ENCODE measurements around the gene GPX8.

Gene GPX8

GRCh38 chr5:55175781-55176175 lies 15.8 kb downstream of the GPX8 start:
- Histone ChIP-seq H3K4me1 (no peaks in the 10 kb centered on the region; the same call in 1 of the 2 replicates), H3K27me3 (peaks cover 77% of the 10 kb centered on the region), H3K36me3 (no peaks in the 10 kb centered on the region), H3K9me3 (no peaks in the 10 kb centered on the region), H3K4me3 (ENCODE audit: low read depth, low read length) (no peak overlapping the region)
- DNase-seq = no peak
- TF ChIP-seq, protein P1, sequence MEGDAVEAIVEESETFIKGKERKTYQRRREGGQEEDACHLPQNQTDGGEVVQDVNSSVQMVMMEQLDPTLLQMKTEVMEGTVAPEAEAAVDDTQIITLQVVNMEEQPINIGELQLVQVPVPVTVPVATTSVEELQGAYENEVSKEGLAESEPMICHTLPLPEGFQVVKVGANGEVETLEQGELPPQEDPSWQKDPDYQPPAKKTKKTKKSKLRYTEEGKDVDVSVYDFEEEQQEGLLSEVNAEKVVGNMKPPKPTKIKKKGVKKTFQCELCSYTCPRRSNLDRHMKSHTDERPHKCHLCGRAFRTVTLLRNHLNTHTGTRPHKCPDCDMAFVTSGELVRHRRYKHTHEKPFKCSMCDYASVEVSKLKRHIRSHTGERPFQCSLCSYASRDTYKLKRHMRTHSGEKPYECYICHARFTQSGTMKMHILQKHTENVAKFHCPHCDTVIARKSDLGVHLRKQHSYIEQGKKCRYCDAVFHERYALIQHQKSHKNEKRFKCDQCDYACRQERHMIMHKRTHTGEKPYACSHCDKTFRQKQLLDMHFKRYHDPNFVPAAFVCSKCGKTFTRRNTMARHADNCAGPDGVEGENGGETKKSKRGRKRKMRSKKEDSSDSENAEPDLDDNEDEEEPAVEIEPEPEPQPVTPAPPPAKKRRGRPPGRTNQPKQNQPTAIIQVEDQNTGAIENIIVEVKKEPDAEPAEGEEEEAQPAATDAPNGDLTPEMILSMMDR (IDR thresholded peaks at IDR 0.05; ENCODE audit: low read depth, low read length) = no peak

DNA sequence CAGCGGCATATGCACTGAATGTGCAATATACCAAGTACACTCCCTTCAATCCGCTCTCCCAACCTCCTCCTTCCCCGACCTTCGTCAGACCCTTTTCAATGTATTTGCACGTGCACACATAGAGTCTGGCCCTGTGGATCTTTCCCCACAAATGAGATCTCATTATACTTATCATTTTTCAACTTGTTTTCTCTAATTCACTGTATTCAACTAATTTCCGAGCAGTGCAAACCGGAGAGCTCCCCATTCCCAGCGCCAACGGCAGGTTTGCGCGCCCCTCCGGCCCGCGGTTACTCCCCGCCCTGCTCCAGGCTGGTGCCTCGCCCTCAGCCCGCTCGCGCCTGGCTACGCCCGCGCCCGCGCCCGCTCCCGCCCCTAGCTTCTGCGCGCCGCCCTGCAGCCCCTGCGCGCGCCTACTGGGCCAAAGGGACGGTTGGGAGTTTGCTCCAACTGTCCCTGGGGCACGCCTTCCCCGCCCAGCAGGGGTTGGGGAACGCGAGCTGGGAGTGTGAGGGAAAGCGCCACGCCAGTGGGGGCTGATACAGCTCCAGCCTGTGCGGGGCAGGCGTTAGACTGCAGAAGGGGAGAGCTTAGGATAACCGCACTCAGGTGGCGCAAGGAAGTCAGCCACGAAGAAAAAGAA lies 16.3 kb downstream of the GPX8 start:
- Histone ChIP-seq H3K4me3 (ENCODE audit: low read depth, low read length) (peak overlapping the region; percentile 30), H3K9me3 (no peaks in the 10 kb centered on the region), H3K36me3 (no peaks in the 10 kb centered on the region), H3K4me1 (no peaks in the 10 kb centered on the region; the same call in 1 of the 2 replicates), H3K27me3 (peaks cover 74% of the 10 kb centered on the region)
- peak; percentile 69 for DNase-seq
- TF ChIP-seq, protein P1 (IDR thresholded peaks at IDR 0.05; ENCODE audit: low read depth, low read length) = no peak

- peaks cover 82% of the 10 kb centered on the region for H3K27me3 ChIP-seq
- no peaks in the 10 kb centered on the region for H3K36me3 ChIP-seq
- H3K4me1 ChIP-seq = no peaks in the 10 kb centered on the region; the same call in 1 of the 2 replicates
- no peaks in the 10 kb centered on the region for H3K9me3 ChIP-seq
- no peak for DNase-seq
- TF ChIP-seq, protein P1 (IDR thresholded peaks at IDR 0.05; ENCODE audit: low read depth, low read length) = no peak
- H3K4me3 ChIP-seq (ENCODE audit: low read depth, low read length) = no peak overlapping the region
These were observed 17.1 kb downstream of the GPX8 start for GRCh38 chr5:55177078-55177477.

GRCh38 chr5:55180016-55180415 lies 20.0 kb downstream of the GPX8 start:
- TF ChIP-seq, protein P1 (IDR thresholded peaks at IDR 0.05; ENCODE audit: low read depth, low read length) = no peak
- H3K4me1 ChIP-seq = no peaks in the 10 kb centered on the region; the same call in 1 of the 2 replicates
- H3K36me3 ChIP-seq = no peaks in the 10 kb centered on the region
- no peaks in the 10 kb centered on the region for H3K9me3 ChIP-seq
- DNase-seq = no peak
- H3K27me3 ChIP-seq = peaks cover 66% of the 10 kb centered on the region
- no peak overlapping the region for H3K4me3 ChIP-seq (ENCODE audit: low read depth, low read length)

GRCh38 chr5:55187370-55187769 lies 27.4 kb downstream of the GPX8 start:
- TF ChIP-seq, protein P1 (IDR thresholded peaks at IDR 0.05; ENCODE audit: low read depth, low read length) = 0 out of 2 replicates have a peak, but pooled peaks have one; percentile 2
- Histone ChIP-seq H3K4me3 (ENCODE audit: low read depth, low read length) (no peak overlapping the region), H3K9me3 (no peaks in the 10 kb centered on the region; the same call in 1 of the 2 replicates), H3K36me3 (no peaks in the 10 kb centered on the region), H3K4me1 (no peaks in the 10 kb centered on the region), H3K27me3 (peaks cover 55% of the 10 kb centered on the region)
- no peak for DNase-seq
